Large intestine (tissue), 3 donors: ENCODE data around the gene GATM. TPM values are rescaled to one million over a fixed set of nuclear protein-coding genes. Genes with fewer than 3 reads are reported as not detected.

Experiments used
- DNase-seq, 2 donors: peaks; one replicate each; pipeline versions ENCODE4 v3.0.0 to v3.0.0-alpha.2; 2013
- H3K27ac ChIP-seq: one replicate; pipeline ENCODE4 v1.5.1; 2013; ENCODE audit warnings: low read length
- H3K27me3 ChIP-seq: 2 replicates; pipeline ENCODE4 v1.6.1; 2013; ENCODE audit warnings: low read length; ENCODE audit not compliant: control insufficient read depth, insufficient read depth
- H3K36me3 ChIP-seq: 2 replicates; pipeline ENCODE4 v1.6.1; 2013; ENCODE audit warnings: low read length; ENCODE audit not compliant: control insufficient read depth, insufficient read depth
- H3K4me1 ChIP-seq: one replicate; pipeline ENCODE4 v1.6.1; 2013; ENCODE audit warnings: low read length; ENCODE audit not compliant: control insufficient read depth, insufficient read depth
- H3K4me3 ChIP-seq: one replicate; pipeline ENCODE4 v1.5.1; 2013; ENCODE audit warnings: low read length
- H3K9me3 ChIP-seq: one replicate; pipeline ENCODE4 v1.6.1; 2013; ENCODE audit warnings: mild to moderate bottlenecking, low read depth, low read length, moderate library complexity; ENCODE audit not compliant: control insufficient read depth
- WGBS: methylation state at CpG from one replicate; pipeline ENCODE4 v1.1.5; 2013; ENCODE audit warnings: low lambda C conversion rate; ENCODE audit not compliant: insufficient coverage; 5-methylcytosine and 5-hydroxymethylcytosine counted together
- polyA plus RNA-seq: library from polyadenylated mRNA; unstranded; fragments of 120-200 nt; gene quantifications from one replicate; pipeline ENCODE4 v1.2.1, GENCODE V29; 2013

GATM gene
- polyA plus RNA-seq, 1 donor: 149 TPM

GRCh38 chr15:45362419-45362818 lies 15.9 kb downstream of the GATM start:
- H3K27ac ChIP-seq: no peak overlapping the region
- no peak overlapping the region for H3K4me3 ChIP-seq
- no peak for DNase-seq
- no peaks in the 10 kb centered on the region for H3K9me3 ChIP-seq
- H3K4me1 ChIP-seq: peaks cover 9% of the 10 kb centered on the region
- H3K27me3 ChIP-seq: no peaks in the 10 kb centered on the region
- peaks cover 44% of the 10 kb centered on the region for H3K36me3 ChIP-seq

GRCh38 chr15:45361878-45362277 lies 16.5 kb downstream of the GATM start:
- Histone ChIP-seq H3K27ac (no peak overlapping the region), H3K27me3 (no peaks in the 10 kb centered on the region), H3K4me1 (peaks cover 9% of the 10 kb centered on the region), H3K9me3 (no peaks in the 10 kb centered on the region), H3K4me3 (no peak overlapping the region), H3K36me3 (peaks cover 44% of the 10 kb centered on the region)
- DNase-seq: peak in 1 of 2 donors; percentile 62
- 80% methylated on average over 1 of the region's 7 CpGs for WGBS

- Histone ChIP-seq H3K9me3 (no peaks in the 10 kb centered on the region), H3K27ac (no peak overlapping the region), H3K36me3 (peaks cover 7% of the 10 kb centered on the region), H3K4me3 (no peak overlapping the region), H3K27me3 (no peaks in the 10 kb centered on the region), H3K4me1 (no peaks in the 10 kb centered on the region)
- DNase-seq: no peak
- WGBS: 83% methylated on average over 1 of the region's 2 CpGs
These were observed 22.5 kb downstream of the GATM start for GRCh38 chr15:45355860-45356259.

GRCh38 chr15:45354711-45355110 lies 23.6 kb downstream of the GATM start:
- Histone ChIP-seq H3K4me1 (no peaks in the 10 kb centered on the region), H3K36me3 (peaks cover 7% of the 10 kb centered on the region)
- WGBS: 93% methylated on average over 3 of the region's 5 CpGs

GRCh38 chr15:45351227-45351626 lies 27.1 kb downstream of the GATM start:
- Histone ChIP-seq H3K27me3 (no peaks in the 10 kb centered on the region), H3K36me3 (no peaks in the 10 kb centered on the region), H3K4me3 (no peak overlapping the region), H3K27ac (no peak overlapping the region), H3K9me3 (no peaks in the 10 kb centered on the region), H3K4me1 (peaks cover 14% of the 10 kb centered on the region)
- DNase-seq: no peak
- 94% methylated on average over 2 of the region's 2 CpGs for WGBS

More at GRCh38 chr15:45354711-45355110, 23.6 kb downstream of the GATM start:
- no peak overlapping the region for H3K27ac ChIP-seq
- no peaks in the 10 kb centered on the region for H3K27me3 ChIP-seq
- H3K4me3 ChIP-seq: no peak overlapping the region
- no peak for DNase-seq
- no peaks in the 10 kb centered on the region for H3K9me3 ChIP-seq

GRCh38 chr15:45349623-45350022 lies 28.7 kb downstream of the GATM start:
- Histone ChIP-seq H3K27me3 (no peaks in the 10 kb centered on the region), H3K4me1 (peaks cover 20% of the 10 kb centered on the region), H3K36me3 (no peaks in the 10 kb centered on the region), H3K27ac (no peak overlapping the region), H3K9me3 (no peaks in the 10 kb centered on the region), H3K4me3 (no peak overlapping the region)
- WGBS: 89% methylated on average over 3 of the region's 3 CpGs
- DNase-seq: no peak

- no peaks in the 10 kb centered on the region for H3K27me3 ChIP-seq
- H3K27ac ChIP-seq: no peak overlapping the region
- no peak for DNase-seq
- no peaks in the 10 kb centered on the region for H3K36me3 ChIP-seq
- H3K9me3 ChIP-seq: no peaks in the 10 kb centered on the region
- H3K4me1 ChIP-seq: peaks cover 29% of the 10 kb centered on the region
- no peak overlapping the region for H3K4me3 ChIP-seq
These were observed 30.4 kb downstream of the GATM start for GRCh38 chr15:45347989-45348388.

GRCh38 chr15:45347033-45347432 lies 31.3 kb downstream of the GATM start:
- Histone ChIP-seq H3K4me1 (peaks cover 29% of the 10 kb centered on the region), H3K36me3 (no peaks in the 10 kb centered on the region), H3K9me3 (no peaks in the 10 kb centered on the region), H3K27me3 (no peaks in the 10 kb centered on the region), H3K4me3 (no peak overlapping the region), H3K27ac (no peak overlapping the region)
- DNase-seq: no peak
- no CpG with 5 or more reads among the region's 4 CpGs for WGBS

- Histone ChIP-seq H3K36me3 (no peaks in the 10 kb centered on the region), H3K4me1 (peaks cover 29% of the 10 kb centered on the region), H3K27me3 (no peaks in the 10 kb centered on the region), H3K4me3 (no peak overlapping the region), H3K27ac (no peak overlapping the region), H3K9me3 (no peaks in the 10 kb centered on the region)
- WGBS: no CpG with 5 or more reads among the region's 3 CpGs
- no peak for DNase-seq
These were observed 32.0 kb downstream of the GATM start for GRCh38 chr15:45346381-45346780.

- no peaks in the 10 kb centered on the region for H3K9me3 ChIP-seq
- H3K27ac ChIP-seq: no peak overlapping the region
- H3K27me3 ChIP-seq: no peaks in the 10 kb centered on the region
- no peak for DNase-seq
- H3K36me3 ChIP-seq: no peaks in the 10 kb centered on the region
- WGBS: no CpG with 5 or more reads among the region's 2 CpGs
- H3K4me3 ChIP-seq: no peak overlapping the region
- peaks cover 30% of the 10 kb centered on the region for H3K4me1 ChIP-seq
These were observed 35.0 kb downstream of the GATM start for GRCh38 chr15:45343258-45343860.

GRCh38 chr15:45341790-45342189 lies 36.6 kb downstream of the GATM start:
- Histone ChIP-seq H3K27ac (no peak overlapping the region), H3K4me1 (peaks cover 25% of the 10 kb centered on the region), H3K9me3 (no peaks in the 10 kb centered on the region), H3K4me3 (no peak overlapping the region), H3K36me3 (no peaks in the 10 kb centered on the region), H3K27me3 (no peaks in the 10 kb centered on the region)
- DNase-seq: no peak
- WGBS: 92% methylated on average over 2 of the region's 4 CpGs
